Liver (tissue), 10 donors: Measurements from ENCODE around the gene MAGED2. TPM values are rescaled to one million over a fixed set of nuclear protein-coding genes. Genes with fewer than 3 reads are reported as not detected.

Experiments
- DNase-seq: peaks from one replicate; pipeline ENCODE4 v3.0.0-alpha.2; 2017; ENCODE audit warnings: low spot score
- H3K27ac ChIP-seq, 2 donors: one replicate each; pipeline ENCODE4 v1.7.0; 2013; ENCODE audit warnings: inconsistent platforms in 2 of 2, low read length in 2 of 2, control low read depth in 1 of 2, low read depth in 1 of 2, mild to moderate bottlenecking in 1 of 2
- H3K27me3 ChIP-seq, 4 donors: one replicate each; pipeline versions ENCODE4 v1.6.1 to v1.7.0; 2013; ENCODE audit warnings: low read length in 3 of 4, inconsistent platforms in 1 of 4, mild to moderate bottlenecking in 1 of 4, moderate library complexity in 1 of 4; ENCODE audit not compliant: control insufficient read depth in 4 of 4, insufficient read depth in 4 of 4
- H3K36me3 ChIP-seq, 4 donors: one replicate each; pipeline versions ENCODE4 v1.6.1 to v1.7.0; 2013; ENCODE audit warnings: low read length in 3 of 4, mild to moderate bottlenecking in 3 of 4, low read depth in 1 of 4, moderate library complexity in 1 of 4; ENCODE audit not compliant: control insufficient read depth in 4 of 4, insufficient read depth in 3 of 4
- H3K4me1 ChIP-seq, 4 donors: one replicate each; pipeline versions ENCODE4 v1.6.1 to v1.7.0; 2013; ENCODE audit warnings: low read length in 3 of 4, mild to moderate bottlenecking in 3 of 4, moderate library complexity in 1 of 4; ENCODE audit not compliant: control insufficient read depth in 4 of 4, insufficient read depth in 4 of 4
- H3K4me3 ChIP-seq, 3 donors: one replicate each; pipeline versions ENCODE4 v1.6.1 to v1.7.0; 2013; ENCODE audit warnings: low read length in 3 of 3, control low read depth in 1 of 3, low read depth in 1 of 3, mild to moderate bottlenecking in 1 of 3
- H3K9ac ChIP-seq, 2 donors: one replicate each; pipeline ENCODE4 v1.7.0; 2013; ENCODE audit warnings: low read length in 2 of 2, mild to moderate bottlenecking in 2 of 2, moderate library complexity in 2 of 2, control low read depth in 1 of 2, low read depth in 1 of 2
- H3K9me3 ChIP-seq, 4 donors: one replicate each; pipeline versions ENCODE4 v1.6.1 to v1.7.0; 2013; ENCODE audit warnings: low read length in 3 of 4; ENCODE audit not compliant: control insufficient read depth in 4 of 4
- FOXA1 ChIP-seq: IDR thresholded peaks from 2 replicates; pipeline ENCODE4 v1.6.1; 2016; ENCODE audit warnings: antibody characterized with exemption
- FOXA2 ChIP-seq: IDR thresholded peaks from 2 replicates; pipeline ENCODE4 v1.6.1; 2016; ENCODE audit warnings: antibody characterized with exemption
- HNF4G ChIP-seq: IDR thresholded peaks from 2 replicates; pipeline ENCODE4 v1.6.1; 2016; ENCODE audit warnings: antibody characterized with exemption
- JUND ChIP-seq, 2 donors: IDR thresholded peaks; 2 replicates each; pipeline ENCODE4 v1.6.1; 2016; ENCODE audit warnings: antibody characterized with exemption in 2 of 2
- RAD21 ChIP-seq, 2 donors: IDR thresholded peaks; 2 replicates each; pipeline ENCODE4 v1.6.1; 2016; ENCODE audit warnings: antibody characterized with exemption in 2 of 2, mild to moderate bottlenecking in 2 of 2
- RXRA ChIP-seq, 2 donors: IDR thresholded peaks; 2 replicates each; pipeline ENCODE4 v1.6.1; 2017 to 2018; ENCODE audit warnings: antibody characterized with exemption in 2 of 2, mild to moderate bottlenecking in 1 of 2
- SP1 ChIP-seq: IDR thresholded peaks from 2 replicates; pipeline ENCODE4 v1.6.1; 2018; ENCODE audit warnings: antibody characterized with exemption, mild to moderate bottlenecking
- TAF1 ChIP-seq: conservative IDR thresholded peaks from 2 replicates; pipeline ENCODE4 v1.6.1; 2016; ENCODE audit warnings: antibody characterized with exemption, mild to moderate bottlenecking
- YY1 ChIP-seq: IDR thresholded peaks from 2 replicates; pipeline ENCODE4 v1.6.1; 2016; ENCODE audit warnings: antibody characterized with exemption, mild to moderate bottlenecking
- WGBS: extraction: QIAGEN DNeasy Blood & Tissue Kit; methylation state at CpG from one replicate; pipeline ENCODE4 v1.1.7; 2013; 5-methylcytosine and 5-hydroxymethylcytosine counted together
- polyA plus RNA-seq, 2 donors: library from polyadenylated mRNA; stranded (reverse) in 1 of 2; unstranded in 1 of 2; fragments of 200-250 nt in 1 of 2; fragments of >200 nt in 1 of 2; fragmentation: Nextera tagmentation in 1 of 2; extraction: Ambion mirVana in 1 of 2; gene quantifications; one replicate each; pipeline versions ENCODE4 v1.2.1 to v1.2.3, GENCODE V29; 2013 to 2015
- small RNA-seq: library from RNA; depleted of rRNA; stranded (forward); fragments of <200 nt; gene quantifications from one replicate; pipeline ENCODE3, GENCODE V24; 2014
- total RNA-seq, 2 donors: library from RNA; depleted of rRNA; stranded (reverse); fragments of >200 nt; gene quantifications; one replicate each; pipeline ENCODE4 v1.2.3, GENCODE V29; 2014
- TF ChIP-seq, protein P1 (sequence below): fragments of 150-350 bp; IDR thresholded peaks from 2 replicates; pipeline ENCODE4 v1.5.1; 2017; ENCODE audit warnings: improper control_type of control experiment, low read depth, low read length; ENCODE audit not compliant: missing input control
- TF ChIP-seq, protein P2 (sequence below): IDR thresholded peaks from 2 replicates; pipeline ENCODE4 v1.6.1; 2016; ENCODE audit warnings: antibody characterized with exemption, mild to moderate bottlenecking
- TF ChIP-seq, protein P3 (sequence below): IDR thresholded peaks from 2 replicates; pipeline ENCODE4 v1.6.1; 2016; ENCODE audit warnings: antibody characterized with exemption
- TF ChIP-seq, protein P4 (sequence below): IDR thresholded peaks from 2 replicates; pipeline ENCODE4 v1.6.1; 2016; ENCODE audit warnings: antibody characterized with exemption
- TF ChIP-seq, protein P5 (sequence below): IDR thresholded peaks from 2 replicates; pipeline ENCODE4 v1.6.1; 2016; ENCODE audit warnings: antibody characterized with exemption
- donor health status: healthy.
- donor health status: healthy.
- donor health status: healthy.
- donor health status: healthy.
- donor health status: healthy.

MAGED2 gene
- total and polyA plus RNA-seq, 4 donors: 25.4 to 93.4 (median 31.3) TPM

DNA sequence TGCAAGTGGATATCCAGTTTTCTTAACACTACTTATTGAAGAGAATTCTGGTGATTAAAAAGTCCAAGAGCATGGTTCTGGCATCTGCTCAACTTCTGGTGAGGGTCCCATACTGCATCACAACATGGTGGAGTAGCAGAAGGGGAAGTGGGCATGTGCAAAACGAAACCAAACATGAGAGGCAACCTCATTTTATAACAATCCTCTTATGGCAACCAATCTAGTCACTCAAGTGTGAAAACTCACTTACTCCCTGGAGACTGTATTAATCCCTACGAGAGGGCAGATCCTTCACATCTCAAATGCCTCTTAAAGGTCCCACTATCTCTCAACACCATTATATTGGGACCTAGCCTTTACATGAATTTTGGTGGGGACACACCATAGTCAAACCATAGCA lies 57.7 kb downstream of the MAGED2 start:
- H3K27ac ChIP-seq: no peak overlapping the region
- no peaks in the 10 kb centered on the region for H3K36me3 ChIP-seq
- 60% methylated on average over 2 of the region's 2 CpGs for WGBS
- no peaks in the 10 kb centered on the region for H3K4me1 ChIP-seq
- H3K27me3 ChIP-seq: no peaks in the 10 kb centered on the region
- no peak for DNase-seq
- no peak overlapping the region for H3K4me3 ChIP-seq
- no peak overlapping the region for H3K9ac ChIP-seq
- TF ChIP-seq FOXA1 (no peak), RAD21 (IDR thresholded peaks at IDR 0.05) (no peak), TAF1 (no peak), HNF4G (no peak), SP1 (no peak), JUND (IDR thresholded peaks at IDR 0.05) (no peak), YY1 (no peak), RXRA (IDR thresholded peaks at IDR 0.05) (no peak), FOXA2 (no peak)
- TF ChIP-seq, protein P1, sequence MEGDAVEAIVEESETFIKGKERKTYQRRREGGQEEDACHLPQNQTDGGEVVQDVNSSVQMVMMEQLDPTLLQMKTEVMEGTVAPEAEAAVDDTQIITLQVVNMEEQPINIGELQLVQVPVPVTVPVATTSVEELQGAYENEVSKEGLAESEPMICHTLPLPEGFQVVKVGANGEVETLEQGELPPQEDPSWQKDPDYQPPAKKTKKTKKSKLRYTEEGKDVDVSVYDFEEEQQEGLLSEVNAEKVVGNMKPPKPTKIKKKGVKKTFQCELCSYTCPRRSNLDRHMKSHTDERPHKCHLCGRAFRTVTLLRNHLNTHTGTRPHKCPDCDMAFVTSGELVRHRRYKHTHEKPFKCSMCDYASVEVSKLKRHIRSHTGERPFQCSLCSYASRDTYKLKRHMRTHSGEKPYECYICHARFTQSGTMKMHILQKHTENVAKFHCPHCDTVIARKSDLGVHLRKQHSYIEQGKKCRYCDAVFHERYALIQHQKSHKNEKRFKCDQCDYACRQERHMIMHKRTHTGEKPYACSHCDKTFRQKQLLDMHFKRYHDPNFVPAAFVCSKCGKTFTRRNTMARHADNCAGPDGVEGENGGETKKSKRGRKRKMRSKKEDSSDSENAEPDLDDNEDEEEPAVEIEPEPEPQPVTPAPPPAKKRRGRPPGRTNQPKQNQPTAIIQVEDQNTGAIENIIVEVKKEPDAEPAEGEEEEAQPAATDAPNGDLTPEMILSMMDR: no peak
- TF ChIP-seq, protein P2, sequence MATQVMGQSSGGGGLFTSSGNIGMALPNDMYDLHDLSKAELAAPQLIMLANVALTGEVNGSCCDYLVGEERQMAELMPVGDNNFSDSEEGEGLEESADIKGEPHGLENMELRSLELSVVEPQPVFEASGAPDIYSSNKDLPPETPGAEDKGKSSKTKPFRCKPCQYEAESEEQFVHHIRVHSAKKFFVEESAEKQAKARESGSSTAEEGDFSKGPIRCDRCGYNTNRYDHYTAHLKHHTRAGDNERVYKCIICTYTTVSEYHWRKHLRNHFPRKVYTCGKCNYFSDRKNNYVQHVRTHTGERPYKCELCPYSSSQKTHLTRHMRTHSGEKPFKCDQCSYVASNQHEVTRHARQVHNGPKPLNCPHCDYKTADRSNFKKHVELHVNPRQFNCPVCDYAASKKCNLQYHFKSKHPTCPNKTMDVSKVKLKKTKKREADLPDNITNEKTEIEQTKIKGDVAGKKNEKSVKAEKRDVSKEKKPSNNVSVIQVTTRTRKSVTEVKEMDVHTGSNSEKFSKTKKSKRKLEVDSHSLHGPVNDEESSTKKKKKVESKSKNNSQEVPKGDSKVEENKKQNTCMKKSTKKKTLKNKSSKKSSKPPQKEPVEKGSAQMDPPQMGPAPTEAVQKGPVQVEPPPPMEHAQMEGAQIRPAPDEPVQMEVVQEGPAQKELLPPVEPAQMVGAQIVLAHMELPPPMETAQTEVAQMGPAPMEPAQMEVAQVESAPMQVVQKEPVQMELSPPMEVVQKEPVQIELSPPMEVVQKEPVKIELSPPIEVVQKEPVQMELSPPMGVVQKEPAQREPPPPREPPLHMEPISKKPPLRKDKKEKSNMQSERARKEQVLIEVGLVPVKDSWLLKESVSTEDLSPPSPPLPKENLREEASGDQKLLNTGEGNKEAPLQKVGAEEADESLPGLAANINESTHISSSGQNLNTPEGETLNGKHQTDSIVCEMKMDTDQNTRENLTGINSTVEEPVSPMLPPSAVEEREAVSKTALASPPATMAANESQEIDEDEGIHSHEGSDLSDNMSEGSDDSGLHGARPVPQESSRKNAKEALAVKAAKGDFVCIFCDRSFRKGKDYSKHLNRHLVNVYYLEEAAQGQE: no peak
- TF ChIP-seq, protein P3, sequence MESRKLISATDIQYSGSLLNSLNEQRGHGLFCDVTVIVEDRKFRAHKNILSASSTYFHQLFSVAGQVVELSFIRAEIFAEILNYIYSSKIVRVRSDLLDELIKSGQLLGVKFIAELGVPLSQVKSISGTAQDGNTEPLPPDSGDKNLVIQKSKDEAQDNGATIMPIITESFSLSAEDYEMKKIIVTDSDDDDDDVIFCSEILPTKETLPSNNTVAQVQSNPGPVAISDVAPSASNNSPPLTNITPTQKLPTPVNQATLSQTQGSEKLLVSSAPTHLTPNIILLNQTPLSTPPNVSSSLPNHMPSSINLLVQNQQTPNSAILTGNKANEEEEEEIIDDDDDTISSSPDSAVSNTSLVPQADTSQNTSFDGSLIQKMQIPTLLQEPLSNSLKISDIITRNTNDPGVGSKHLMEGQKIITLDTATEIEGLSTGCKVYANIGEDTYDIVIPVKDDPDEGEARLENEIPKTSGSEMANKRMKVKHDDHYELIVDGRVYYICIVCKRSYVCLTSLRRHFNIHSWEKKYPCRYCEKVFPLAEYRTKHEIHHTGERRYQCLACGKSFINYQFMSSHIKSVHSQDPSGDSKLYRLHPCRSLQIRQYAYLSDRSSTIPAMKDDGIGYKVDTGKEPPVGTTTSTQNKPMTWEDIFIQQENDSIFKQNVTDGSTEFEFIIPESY: no peak
- TF ChIP-seq, protein P4, sequence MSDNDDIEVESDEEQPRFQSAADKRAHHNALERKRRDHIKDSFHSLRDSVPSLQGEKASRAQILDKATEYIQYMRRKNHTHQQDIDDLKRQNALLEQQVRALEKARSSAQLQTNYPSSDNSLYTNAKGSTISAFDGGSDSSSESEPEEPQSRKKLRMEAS: no peak
- TF ChIP-seq, protein P5, sequence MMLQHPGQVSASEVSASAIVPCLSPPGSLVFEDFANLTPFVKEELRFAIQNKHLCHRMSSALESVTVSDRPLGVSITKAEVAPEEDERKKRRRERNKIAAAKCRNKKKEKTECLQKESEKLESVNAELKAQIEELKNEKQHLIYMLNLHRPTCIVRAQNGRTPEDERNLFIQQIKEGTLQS: no peak
- H3K9me3 ChIP-seq: peaks cover 0 to under 1% (median 0%) of the 10 kb centered on the region in 4 donors

Small RNAs within 50 kb of the gene (small RNA-seq; reads per million reads assigned to genes)
- gene AL049732.1 (not detected), gene SNORA11 (26.3 reads per million, percentile 96 among the genes with 10 or more reads in this experiment)

Other genes with a start within 250 kb of the MAGED2 start
- not detected for gene ITIH6, start 9.5 kb upstream of the MAGED2 start, total RNA-seq
- not detected for gene ITIH6, start 9.5 kb upstream of the MAGED2 start, polyA plus RNA-seq
- gene TRO, start 113.1 kb downstream of the MAGED2 start, total RNA-seq: 1 to 10 TPM in 1 of 2 donors, under 1 TPM in 1; 0.75 to 5.3 TPM
- 1 to 10 TPM in 1 of 2 donors, under 1 TPM in 1; 0.35 to 1.8 TPM for gene TRO, start 113.1 kb downstream of the MAGED2 start, polyA plus RNA-seq
- gene PFKFB1, start 186.4 kb downstream of the MAGED2 start, total RNA-seq: 10 to 100 TPM in 1 of 2 donors, 1 to 10 TPM in 1; 2.9 to 19.2 TPM
- gene PFKFB1, start 186.4 kb downstream of the MAGED2 start, polyA plus RNA-seq: 10 to 100 TPM in 1 of 2 donors, 1 to 10 TPM in 1; 4.4 to 10.2 TPM
- 1 to 10 TPM; 5.0 to 6.5 TPM for gene APEX2, start 192.6 kb downstream of the MAGED2 start, total RNA-seq
- gene APEX2, start 192.6 kb downstream of the MAGED2 start, polyA plus RNA-seq: 1 to 10 TPM; 6.9 to 8.6 TPM
- 1,000 to 10,000 TPM in 1 of 2 donors, not detected in 1; 1,807 TPM for gene ALAS2, start 223.2 kb downstream of the MAGED2 start, total RNA-seq
- under 1 TPM in 1 of 2 donors, not detected in 1; 0.21 TPM for gene ALAS2, start 223.2 kb downstream of the MAGED2 start, polyA plus RNA-seq